HepG2 (cell line): ENCODE measurements around the gene ARTN. TPM values are rescaled to one million over a fixed set of nuclear protein-coding genes. Genes with fewer than 3 reads are reported as not detected.

Experiments used
- ATF7-NPFF ChIP-seq: sonication (generic); formaldehyde crosslinking; IDR thresholded peaks from 2 replicates; pipeline ENCODE4 v1.8.1; 2023; ENCODE audit warnings: mild to moderate bottlenecking, low read depth, missing genetic modification reagents, moderate library complexity
- CBX1 ChIP-seq: IDR thresholded peaks from one replicate; pipeline ENCODE4 v1.6.1; 2016; ENCODE audit warnings: antibody characterized with exemption, low read depth
- EEA1 ChIP-seq: sonication (generic); formaldehyde crosslinking; IDR thresholded peaks from 2 replicates; pipeline ENCODE4 v1.5.1; 2020; ENCODE audit warnings: mild to moderate bottlenecking, missing genetic modification reagents, borderline replicate concordance
- HOXA9 ChIP-seq: sonication (generic); formaldehyde crosslinking; IDR thresholded peaks from 2 replicates; pipeline ENCODE4 v1.8.1; 2022; ENCODE audit warnings: missing genetic modification reagents, mild to moderate bottlenecking, moderate library complexity, borderline replicate concordance
- IRF9 ChIP-seq: sonication (generic); formaldehyde crosslinking; IDR thresholded peaks from 2 replicates; pipeline ENCODE4 v1.8.0; 2022; ENCODE audit warnings: missing genetic modification reagents, mild to moderate bottlenecking, borderline replicate concordance
- KLF15 ChIP-seq: sonication (generic); formaldehyde crosslinking; IDR thresholded peaks from 2 replicates; pipeline ENCODE4 v1.8.1; 2023; ENCODE audit warnings: borderline replicate concordance, mild to moderate bottlenecking, inconsistent platforms, missing genetic modification reagents, mixed read lengths
- LBX2 ChIP-seq: sonication (generic); formaldehyde crosslinking; IDR thresholded peaks from 2 replicates; pipeline ENCODE4 v1.5.0; 2020; ENCODE audit warnings: missing genetic modification reagents, mild to moderate bottlenecking, borderline replicate concordance
- PRDM15 ChIP-seq: sonication (generic); formaldehyde crosslinking; IDR thresholded peaks from 2 replicates; pipeline ENCODE4 v1.4.0; 2020; ENCODE audit warnings: missing genetic modification reagents
- ZBTB4 ChIP-seq: sonication (generic); formaldehyde crosslinking; IDR thresholded peaks from 2 replicates; pipeline ENCODE4 v1.4.0; 2020; ENCODE audit warnings: missing genetic modification reagents, mild to moderate bottlenecking, borderline replicate concordance
- ZBTB46 ChIP-seq: sonication (generic); formaldehyde crosslinking; IDR thresholded peaks from 2 replicates; pipeline ENCODE4 v1.4.0; 2020; ENCODE audit warnings: mild to moderate bottlenecking, missing genetic modification reagents, borderline replicate concordance
- ZMYM2 ChIP-seq: sonication (generic); formaldehyde crosslinking; IDR thresholded peaks from 2 replicates; pipeline ENCODE4 v1.8.0; 2022; ENCODE audit warnings: mild to moderate bottlenecking, missing genetic modification reagents
- ZNF3 ChIP-seq: IDR thresholded peaks from 2 replicates; pipeline ENCODE4 v1.7.0; 2017; ENCODE audit warnings: inconsistent platforms
- ZNF740 ChIP-seq: sonication (generic); formaldehyde crosslinking; IDR thresholded peaks from 2 replicates; pipeline ENCODE4 v1.4.0; 2020; ENCODE audit warnings: missing genetic modification reagents
- ZNF792 ChIP-seq: IDR thresholded peaks from 2 replicates; pipeline ENCODE4 v1.6.1; 2016
- ZNF841 ChIP-seq: sonication (generic); formaldehyde crosslinking; IDR thresholded peaks from 2 replicates; pipeline ENCODE4 v1.8.1; 2023; ENCODE audit warnings: missing genetic modification reagents, borderline replicate concordance
- ZSCAN29 ChIP-seq: sonication (generic); formaldehyde crosslinking; conservative IDR thresholded peaks from 2 replicates; pipeline ENCODE4 v1.4.0; 2020; ENCODE audit warnings: mild to moderate bottlenecking, missing genetic modification reagents
- polyA plus RNA-seq, 8 experiments: library from polyadenylated mRNA; depleted of rRNA in 3 of 8; stranded (reverse) in 7 of 8; unstranded in 1 of 8; fragments of >200 nt; fragmentation: Illumina TruSeq in 4 of 8; extraction: Trizol in 4 of 8; gene quantifications; 2 replicates each; pipeline versions ENCODE4 v1.2.1 to v1.2.3, GENCODE V29; 2011 to 2016; ENCODE audit warnings: low read depth in 4 of 8, missing spikeins in 1 of 8, mixed read lengths in 1 of 8; ENCODE audit not compliant: insufficient read depth in 1 of 8
- total RNA-seq, 5 experiments: library from RNA; depleted of rRNA; stranded (reverse); fragments of >200 nt; fragmentation: Illumina TruSeq; extraction: Trizol; gene quantifications; 2 replicates each; pipeline ENCODE4 v1.2.3, GENCODE V29; 2016; ENCODE audit warnings: low read depth in 1 of 5

Gene ARTN
- total and polyA plus RNA-seq, 2 of the 13 experiments (the other 11 are each of a cell fraction or from before 2014, with no cell fraction given), result 0.11 to 0.62 TPM

GRCh38 chr1:43974443-43975248, 41.0 kb downstream of the ARTN start, which contains the start of gene ATP6V0B (continued):
- TF ChIP-seq ZNF740 (CRISPR knock-in tag), result no peak
- no peak; the same call in 1 of the 2 replicates for TF ChIP-seq KLF15
- TF ChIP-seq ZNF792, result peak; percentile 21; the same call in 1 of the 2 replicates
- TF ChIP-seq ZBTB4 (CRISPR knock-in tag), result no peak; the same call in 1 of the 2 replicates
- TF ChIP-seq ZNF841 (CRISPR knock-in tag), result no peak
- TF ChIP-seq ZSCAN29 (CRISPR knock-in tag), result peak; percentile 74; the same call in 1 of the 2 replicates
- TF ChIP-seq IRF9, result peak; percentile 80; the same call in 1 of the 2 replicates
- TF ChIP-seq ZMYM2 (CRISPR knock-in tag), result no peak
- no peak; the same call in 1 of the 2 replicates for TF ChIP-seq LBX2 (CRISPR knock-in tag)
- peak; percentile 5; the same call in 1 of the 2 replicates for TF ChIP-seq ATF7-NPFF (CRISPR knock-in tag)
- TF ChIP-seq CBX1, result no peak
- no peak for TF ChIP-seq ZBTB46 (CRISPR knock-in tag)
- TF ChIP-seq PRDM15 (CRISPR knock-in tag), result no peak
- TF ChIP-seq HOXA9 (CRISPR knock-in tag), result peak; percentile 54; the same call in 1 of the 2 replicates
- 0 out of 2 replicates have a peak, but pooled peaks have one; percentile 62 for TF ChIP-seq EEA1 (CRISPR knock-in tag)
- no peak for TF ChIP-seq ZNF3 (CRISPR knock-in tag)
